ENCODE results near the gene SMIM11.
"Not testable (repeated sequence)": the region's sequence is repeated elsewhere in the genome, so short reads cannot be mapped to it uniquely, and the experiment has no call there.

The SMIM11 gene, protein sequence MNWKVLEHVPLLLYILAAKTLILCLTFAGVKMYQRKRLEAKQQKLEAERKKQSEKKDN

DNA sequence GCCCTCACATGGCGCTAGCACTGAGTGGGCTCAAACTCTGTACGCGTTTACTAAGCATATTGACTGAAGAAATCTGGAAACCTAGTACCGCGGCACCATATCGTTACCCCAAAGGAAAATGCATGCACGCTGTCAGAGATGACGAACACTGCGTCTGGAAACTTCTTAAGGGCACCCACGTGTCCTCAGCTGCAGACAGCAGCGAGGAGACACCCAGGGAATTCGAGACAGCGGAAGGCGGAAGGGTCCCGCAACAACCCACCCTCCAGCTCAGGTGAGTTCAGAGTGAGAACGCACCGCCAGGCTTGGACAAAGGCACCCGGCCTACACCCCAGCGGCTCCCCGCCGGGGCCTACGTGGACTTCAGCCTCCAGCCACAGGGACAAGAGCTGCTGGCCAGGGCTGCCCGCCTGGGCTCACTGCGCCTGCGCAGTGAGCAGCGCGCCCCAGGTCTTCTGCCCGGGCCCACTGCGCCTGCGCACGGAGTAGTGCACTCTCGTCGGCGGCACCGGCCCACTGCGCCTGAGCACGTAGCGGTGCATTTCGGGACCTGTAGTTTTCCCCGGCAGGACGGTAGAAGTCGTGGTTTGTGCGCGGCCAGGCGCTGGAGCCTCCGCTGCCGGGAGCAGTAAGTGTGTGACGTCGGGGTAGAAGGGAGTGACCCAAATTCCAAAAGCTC, at the start of gene SMIM11:
TSS of gene SMIM11 (plus strand) at position 568 of the 679 bp plus-strand sequence. CDS start 3,998 bp downstream, outside the sequence.
- DNase-seq = not testable (repeated sequence)

DNA sequence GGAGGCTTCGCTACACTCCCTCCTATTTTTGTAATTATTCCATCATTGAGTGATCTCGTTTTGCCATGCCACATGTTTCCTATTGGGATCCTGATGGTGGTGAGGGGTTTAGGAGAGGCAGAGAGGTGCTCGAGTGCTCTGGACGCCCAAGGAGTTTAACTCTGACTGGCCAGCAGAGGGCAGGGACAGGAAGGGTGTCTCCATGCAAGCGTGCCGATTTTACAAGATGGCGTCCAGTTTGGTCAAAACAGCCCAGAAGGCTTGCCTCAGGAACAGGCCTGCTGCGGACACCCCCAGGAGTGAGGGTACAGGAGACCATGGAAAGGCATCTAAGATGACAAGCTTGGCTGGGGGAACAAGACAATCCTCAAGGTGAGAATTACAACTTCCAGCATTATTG, 45.3 kb upstream of the SMIM11 start:
- no peak for DNase-seq

DNA sequence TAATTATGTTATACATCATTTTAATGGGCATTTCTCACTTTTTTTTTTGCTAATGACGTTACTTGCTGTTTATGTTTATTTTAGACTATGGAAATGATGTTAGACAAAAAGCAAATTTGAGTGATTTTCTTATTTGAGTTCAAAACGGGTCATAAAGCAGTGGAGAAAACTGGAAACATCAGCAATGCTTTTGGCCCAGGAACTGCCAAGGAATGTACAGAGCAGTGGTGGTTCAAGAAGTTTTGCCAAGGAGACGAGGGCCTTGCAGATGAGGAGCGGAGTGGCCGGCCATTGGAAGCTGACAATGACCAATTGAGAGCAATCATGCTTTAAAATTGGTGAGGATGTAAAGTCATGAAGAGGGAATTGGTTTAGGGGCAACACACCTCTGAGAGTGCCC, 43.6 kb upstream of the SMIM11 start:
- no peak for DNase-seq

DNA sequence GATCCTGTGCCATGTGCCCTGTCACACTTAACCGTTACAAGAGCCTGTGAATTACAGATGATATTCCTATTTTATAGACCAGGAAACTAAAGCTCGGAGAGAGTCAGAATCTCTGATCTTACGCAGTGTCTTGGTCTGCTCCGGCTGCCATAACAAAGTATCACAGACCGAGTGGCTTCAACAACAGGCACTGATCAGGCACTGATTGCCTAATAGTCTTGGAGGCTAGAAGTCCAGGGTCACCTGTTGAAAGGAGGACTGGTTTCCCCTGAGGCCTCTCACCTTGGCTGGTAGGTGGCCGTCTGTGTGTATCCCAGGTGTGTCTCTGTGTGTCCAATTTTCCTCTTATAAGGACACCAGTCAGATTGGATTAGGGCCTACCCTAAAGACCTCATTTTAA, 43.0 kb upstream of the SMIM11 start:
- no peak for DNase-seq

DNA sequence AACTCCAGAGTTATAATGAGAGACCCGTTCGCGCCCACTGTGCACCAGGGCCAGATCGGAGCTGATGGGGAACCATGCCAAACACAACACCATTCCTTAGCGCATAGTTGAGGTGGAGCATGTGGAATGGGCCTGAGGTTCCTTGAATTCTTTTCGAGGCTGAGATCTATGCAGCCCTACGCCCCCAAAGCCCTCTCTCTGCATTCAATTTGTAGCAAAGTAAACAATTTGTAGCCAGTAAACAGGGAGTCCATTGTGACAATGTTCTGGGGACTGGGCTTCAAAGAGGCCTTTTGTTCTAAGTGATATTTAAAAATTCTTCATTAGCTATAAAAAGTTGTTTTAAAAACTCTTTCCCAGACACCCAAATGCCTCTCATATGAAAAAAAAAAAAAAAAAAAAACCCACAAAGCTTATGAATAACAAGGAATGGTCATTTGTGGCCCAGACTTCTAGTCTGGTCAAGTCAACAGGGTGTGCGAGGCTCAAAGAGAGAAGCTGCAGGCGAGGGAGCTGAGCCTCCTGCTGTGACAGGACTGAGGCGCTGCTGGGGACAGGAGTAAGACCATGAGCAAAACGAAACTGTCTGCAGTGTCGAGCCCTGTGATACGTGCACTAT, 42.1 kb upstream of the SMIM11 start:
- no peak for DNase-seq

DNA sequence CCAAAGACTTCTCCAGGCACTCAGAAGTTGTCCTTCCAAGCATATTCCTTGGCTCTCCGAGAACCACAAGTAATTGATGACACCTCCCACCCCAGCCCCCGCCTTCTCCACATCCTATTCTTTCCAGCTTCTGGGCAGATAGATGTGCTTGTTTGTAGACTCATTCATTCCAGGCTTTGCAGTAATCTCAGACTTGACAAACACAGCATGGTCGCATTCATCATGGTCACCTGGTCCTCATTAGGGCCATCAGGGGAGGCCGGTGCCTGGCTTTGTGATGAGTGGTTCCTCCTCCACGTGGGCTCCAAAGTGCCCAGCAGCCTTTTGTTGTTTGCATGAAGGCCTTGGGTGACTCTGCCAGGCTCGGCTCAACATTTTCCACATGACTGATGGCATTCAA, 40.0 kb upstream of the SMIM11 start:
- DNase-seq = peak; percentile 96

DNA sequence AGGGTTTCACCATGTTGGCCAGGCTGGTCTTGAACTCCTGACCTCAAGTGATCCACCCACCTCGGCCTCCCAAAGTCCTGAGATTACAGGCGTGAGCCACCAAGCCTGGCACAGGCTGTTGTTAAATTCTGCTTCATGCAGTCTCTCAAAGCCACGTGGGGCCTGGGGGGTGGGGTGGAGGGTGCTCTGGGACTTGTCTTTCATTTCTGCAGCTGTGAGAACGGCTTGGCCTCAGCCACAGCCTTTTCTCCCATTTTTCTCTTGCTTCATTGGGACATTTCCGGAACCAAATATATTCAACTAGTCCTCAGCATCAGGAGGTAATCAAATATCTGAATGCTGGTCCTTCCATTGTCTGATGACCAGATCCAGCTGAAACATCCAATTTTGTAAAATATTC, 39.1 kb upstream of the SMIM11 start:
- no peak for DNase-seq

DNA sequence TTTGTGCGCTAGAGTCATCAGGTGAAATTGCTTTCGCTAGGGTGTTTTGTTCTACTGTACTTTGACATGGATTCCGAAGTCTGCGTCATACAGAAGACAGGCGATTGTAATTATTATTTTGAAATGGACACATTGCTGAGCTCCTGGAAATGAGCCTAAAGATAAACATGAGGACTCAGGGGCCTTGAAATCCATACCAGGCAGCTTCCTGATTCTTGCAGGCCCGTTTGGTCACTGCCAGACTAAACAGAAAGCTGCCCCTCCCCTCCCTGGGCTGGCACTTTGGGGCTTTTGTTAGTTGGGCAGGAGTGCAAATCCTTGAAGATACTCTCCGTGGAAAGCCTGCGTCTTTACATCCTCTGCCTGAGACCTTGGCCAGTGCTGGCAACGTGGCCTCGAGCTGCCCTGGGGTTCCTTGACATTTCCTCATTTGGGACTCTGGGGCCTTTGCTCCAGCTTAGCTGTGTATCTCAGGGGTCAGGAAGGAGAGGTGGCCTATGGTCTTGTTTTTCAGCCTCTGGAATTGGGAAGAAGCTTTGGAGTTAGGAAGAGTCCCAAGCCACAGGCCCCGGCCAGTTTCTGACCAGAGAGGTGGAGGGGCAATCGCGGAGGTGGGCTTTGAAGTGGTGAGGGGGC, 38.4 kb upstream of the SMIM11 start:
- peak; percentile 65 for DNase-seq

DNA sequence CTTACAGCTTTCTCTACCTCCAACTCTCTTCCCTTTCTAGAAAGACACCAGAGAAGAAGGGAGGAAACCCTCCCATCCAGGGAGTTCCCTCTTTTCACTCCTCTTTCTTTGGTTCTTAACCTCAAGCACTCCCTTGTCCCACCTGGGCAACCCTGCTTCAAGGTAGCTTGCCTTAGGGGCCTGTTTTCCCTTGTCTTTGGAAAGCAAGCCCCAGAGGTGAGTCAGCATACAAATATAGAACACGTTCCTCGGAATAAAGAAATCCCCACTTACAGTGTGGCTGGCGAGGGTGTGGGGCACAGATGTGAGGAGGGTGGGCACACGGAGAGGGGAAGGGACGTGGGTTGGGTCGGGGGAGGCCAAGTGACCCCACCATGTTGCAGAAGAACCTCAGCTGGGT, 37.6 kb upstream of the SMIM11 start:
- DNase-seq = no peak

DNA sequence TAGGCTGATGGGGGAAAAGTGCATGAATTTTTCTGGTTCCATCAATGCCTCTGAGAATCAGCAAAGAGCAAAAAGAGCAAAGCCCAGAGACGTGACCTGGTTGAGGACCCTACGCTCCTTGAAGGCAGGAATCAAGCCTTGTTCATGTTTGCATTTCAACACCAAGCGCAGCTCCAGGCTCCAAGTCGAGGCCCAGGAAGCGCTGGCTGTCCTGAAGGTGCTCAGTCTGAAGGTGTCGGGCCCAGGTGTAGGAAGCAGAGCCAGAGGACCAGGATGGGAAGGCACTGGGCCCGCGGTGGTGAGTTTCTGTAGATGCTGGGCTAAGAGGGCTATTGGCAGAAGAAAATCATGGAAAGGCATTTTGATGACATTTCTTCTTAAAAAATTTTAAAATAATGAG, 37.1 kb upstream of the SMIM11 start:
- DNase-seq = no peak

DNA sequence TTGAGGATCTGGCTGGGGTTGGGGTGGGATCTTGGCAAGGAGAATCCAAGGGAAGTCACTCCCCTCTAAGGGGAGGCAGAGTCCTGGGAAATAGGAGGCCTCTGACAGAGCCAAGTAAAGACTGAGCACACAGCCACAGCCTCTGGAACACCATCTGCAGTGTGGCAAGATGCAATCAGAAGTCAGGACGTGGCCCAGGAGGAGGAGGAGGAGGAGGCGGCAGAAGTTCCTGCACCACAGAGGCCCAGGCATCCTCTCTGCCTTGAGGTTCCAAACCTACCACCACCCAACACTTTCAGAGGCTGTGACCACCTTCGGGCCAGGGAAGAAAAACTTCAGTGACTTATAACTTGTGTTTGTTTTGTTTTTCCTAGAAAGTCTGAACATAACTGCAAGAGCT, 35.2 kb upstream of the SMIM11 start:
- DNase-seq = no peak

DNA sequence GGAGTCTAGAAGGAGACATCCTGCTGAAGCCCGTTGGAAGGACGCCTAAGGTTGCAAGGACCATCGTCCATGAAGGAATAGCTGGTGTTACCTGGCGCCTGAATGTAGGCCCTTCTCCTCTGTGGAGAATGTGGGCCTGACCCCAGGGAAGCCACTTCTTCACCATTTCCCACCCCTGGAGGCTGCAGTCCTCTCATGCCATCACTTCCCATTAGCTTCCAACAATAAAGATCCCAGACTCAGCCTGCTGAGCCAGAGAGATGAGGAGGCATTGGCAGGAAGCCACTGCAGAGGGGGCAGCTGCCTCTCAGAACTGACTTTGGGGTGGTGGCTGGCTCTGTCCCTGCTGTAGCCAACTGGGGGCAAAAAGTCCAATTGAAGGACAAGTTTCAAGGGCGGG, 32.8 kb upstream of the SMIM11 start:
- DNase-seq = no peak

DNA sequence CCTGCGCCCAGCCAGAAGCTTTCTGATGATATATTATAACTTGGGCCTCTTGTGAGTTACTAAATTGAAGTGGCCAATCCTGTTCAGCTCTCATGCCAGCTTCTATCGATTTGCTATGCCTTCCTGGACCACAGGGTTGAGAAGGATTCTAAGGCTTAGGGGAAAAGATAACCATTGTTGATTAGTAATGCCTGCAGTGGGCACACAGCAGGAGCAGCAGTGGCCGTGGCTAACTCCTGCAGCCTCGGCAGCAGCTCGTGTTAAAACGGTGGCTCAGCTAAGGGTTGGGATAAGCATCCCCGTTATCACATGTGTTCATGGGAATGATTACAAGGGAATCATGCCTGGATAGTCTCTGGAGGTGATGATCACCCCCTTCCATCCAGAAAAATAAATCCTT, 32.0 kb upstream of the SMIM11 start:
- DNase-seq = no peak

DNA sequence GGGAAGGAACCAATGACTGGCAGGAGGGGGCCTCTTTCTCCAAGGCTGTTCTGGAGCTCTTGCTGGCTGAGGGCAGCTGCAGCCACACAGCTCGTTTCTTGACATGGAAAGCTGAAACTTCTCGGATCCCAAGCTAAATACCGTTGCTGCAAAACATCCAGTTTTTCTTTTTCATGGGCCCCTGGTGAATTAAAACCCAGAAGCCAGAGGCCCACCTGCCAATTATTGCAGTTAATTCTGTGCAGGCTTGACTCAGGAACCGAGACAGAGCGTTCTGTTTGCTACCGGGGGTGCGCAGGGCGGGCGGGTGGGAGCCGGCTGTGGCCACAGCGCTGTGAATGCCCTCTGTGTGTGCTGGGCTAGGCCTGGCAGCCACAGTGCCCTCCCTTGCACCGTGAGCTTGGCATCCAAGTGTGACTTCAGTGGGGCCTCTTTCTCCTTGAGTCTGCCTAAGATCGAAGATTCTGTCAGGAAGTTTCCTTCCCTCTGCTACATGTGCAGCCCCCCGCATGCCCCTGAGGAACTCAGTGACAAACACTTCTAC, 31.4 kb upstream of the SMIM11 start:
- DNase-seq = no peak

DNA sequence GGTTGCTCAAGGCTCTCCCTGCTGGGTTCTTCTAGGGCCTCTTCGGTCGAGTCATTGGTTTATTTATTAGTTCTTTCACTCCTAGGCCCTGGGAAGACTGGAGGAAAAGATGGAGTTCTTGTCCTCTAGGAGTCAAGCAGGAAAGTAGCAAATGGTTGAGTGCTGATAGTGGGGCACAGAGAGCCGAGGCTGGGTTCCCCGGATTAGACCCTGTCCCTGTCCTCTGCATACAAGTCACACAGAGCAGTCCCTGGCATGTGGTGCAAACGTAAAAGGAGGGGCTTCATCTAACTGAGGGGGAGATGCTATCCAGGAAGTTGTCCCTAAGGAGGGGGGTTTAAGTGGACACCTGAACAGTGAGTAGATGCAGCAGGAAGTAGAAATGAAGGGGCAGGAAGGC, 30.7 kb upstream of the SMIM11 start:
- no peak for DNase-seq

DNA sequence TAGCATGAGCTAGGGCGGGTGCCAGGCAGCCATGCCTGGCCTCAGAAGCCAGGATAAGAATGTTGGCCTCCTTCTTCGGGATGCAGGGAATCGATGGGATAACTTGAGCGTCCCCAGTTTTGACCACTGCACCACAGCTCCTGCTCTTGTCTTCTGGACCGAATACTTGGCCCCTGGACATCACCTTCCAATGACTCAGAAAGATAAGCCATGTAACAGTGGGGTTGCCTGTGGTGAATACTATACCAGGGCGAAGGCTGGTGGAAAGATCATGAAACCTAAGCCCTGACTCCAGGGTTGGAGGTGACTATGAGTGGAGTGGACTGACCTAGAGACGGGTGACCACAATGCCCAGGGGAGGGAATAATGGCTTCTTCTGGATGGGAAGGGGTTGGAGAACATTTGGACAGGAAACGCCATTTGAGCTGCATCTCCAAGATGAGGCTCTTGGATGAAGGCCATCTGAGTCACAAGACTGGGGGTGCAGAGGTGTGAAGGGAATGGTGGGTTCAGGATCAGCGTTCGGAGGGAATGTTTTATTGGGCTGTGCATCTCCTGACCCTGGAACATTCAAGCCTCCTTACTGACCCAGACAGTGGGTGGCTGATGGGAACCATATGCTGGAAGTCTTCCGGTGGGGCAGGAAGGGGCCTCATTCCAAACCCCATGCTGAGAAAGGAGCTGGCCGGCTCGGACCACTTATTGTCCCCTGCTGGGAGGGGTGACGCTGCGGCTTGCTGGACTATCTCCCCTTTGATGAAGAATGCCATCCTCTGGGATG, 30.0 kb upstream of the SMIM11 start:
- no peak for DNase-seq

DNA sequence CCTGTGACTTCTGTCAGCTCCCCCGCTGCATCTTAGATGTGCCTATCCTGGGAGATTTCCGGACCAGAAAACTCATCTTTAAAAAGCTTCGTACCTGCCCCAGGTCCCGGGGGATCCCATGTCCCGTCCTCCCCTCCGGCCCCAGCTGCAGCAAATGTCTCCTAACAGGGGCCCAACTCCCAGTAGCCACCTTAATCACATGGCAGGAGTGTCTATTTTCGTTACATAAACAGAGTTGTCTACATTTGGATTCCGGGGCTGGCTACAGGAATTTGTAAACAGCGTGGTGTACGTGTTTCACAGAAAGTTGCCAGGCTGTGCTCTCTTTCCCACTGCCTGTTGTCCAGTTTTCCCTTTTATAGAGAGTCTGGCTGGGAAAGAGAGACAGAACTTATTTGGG, 29.4 kb upstream of the SMIM11 start:
- no peak for DNase-seq

DNA sequence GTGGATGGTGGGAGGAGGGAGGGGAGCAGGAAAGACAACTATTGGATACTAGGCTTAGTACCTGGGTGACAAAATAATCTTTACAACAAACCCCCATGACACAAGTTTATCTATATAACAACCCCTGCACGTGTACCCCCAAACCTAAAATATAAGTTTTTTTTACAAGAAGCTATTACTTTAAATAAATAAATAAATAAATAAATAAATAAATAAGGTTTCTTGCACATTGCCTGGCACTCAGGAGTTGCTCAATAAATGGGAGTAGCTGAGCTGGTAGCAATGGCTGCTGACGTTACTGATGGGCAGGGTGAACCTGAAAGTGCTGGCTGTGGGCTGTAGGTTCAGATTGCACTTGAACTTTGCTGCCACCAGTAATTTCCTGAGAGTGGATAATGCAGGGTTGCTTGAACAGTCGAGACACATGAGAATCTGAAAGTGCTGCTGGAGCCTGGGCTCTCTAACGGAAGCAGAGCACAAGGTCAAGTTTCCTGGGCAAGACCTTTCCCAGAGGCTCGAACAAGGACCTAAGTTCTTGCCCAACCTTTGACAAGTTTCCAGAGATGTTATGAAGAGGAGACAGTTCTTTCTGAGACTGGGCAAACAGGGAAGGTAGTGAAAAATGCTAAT, 26.3 kb upstream of the SMIM11 start:
- no peak for DNase-seq

DNA sequence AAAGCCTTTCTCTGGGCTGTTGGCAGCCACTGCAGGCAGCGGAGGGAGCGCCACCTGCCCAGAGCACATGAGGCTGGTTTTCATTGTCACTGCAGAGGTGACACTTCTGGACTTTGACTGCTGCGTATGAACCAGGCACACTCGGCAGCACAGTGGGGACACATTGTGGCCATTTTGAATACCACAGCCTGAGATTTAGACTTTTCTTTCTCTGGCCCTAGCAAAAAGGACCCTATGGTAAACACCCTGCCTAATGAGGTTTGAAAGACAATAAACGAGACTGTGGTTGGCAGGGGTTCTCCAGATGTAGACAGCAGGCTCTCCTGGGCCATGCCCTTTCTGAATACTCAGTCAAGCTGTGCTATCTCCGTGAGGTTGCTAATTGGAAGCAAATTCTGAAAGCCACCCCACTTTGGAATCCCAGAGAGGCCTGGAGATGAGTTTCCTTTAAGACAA, 23.5 kb upstream of the SMIM11 start:
- peak; percentile 84 for DNase-seq

DNA sequence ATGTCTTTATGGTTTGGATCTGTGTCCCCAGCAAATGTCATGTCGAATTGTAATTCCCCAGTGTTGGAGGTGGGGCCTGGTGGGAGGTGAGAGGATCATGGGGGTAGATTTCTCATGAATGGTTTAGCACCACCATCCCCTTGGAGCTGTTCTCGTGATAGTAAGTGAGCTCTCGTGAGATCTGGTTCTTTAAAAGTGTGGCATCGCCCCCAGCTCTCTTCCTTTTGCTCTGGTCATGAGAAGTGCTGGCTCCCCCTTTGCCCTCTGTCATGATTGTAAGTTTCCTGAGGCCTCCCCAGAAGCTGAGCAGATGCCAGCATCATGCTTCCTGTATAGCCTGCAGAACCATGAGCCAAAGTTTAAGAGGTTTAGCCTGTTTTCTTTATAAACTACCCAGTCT, 22.8 kb upstream of the SMIM11 start:
- DNase-seq = no peak

DNA sequence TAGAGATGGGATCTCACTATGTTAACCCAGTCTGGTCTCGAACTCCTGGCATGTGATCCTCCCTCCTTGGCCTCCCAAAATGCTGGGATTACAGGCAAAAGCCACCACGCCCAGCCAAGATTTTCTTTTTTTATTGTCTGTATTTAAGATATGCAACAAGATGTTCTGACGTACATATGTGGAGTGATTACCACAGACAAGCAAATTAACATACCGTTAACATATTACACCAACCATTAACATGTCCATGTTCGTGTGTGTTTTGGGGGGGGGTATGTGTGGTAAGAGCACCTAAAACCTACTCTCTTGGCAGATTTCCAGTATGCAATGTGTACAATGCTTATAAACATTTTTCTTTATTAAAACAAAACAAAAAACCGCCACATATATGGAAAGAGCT, 22.1 kb upstream of the SMIM11 start:
- no peak for DNase-seq

DNA sequence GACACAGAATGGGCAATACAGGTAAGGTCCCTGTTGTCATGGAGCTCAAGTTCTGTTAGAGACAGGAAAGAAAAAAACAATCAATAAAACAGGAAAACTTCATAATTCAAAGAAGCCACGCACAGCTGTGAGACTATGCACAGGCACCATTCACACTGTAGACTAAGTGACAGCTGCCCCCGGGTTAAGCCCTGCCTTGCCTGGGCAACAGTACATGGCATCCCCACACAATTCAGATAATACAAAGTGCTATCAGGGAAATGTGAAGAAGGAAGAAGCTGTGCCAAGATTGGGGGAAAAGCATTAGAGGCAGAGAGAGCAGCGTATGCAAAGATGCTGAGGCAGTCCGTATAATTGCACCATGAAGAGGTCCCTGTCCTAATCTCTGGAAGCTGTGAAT, 20.5 kb upstream of the SMIM11 start:
- DNase-seq = no peak

DNA sequence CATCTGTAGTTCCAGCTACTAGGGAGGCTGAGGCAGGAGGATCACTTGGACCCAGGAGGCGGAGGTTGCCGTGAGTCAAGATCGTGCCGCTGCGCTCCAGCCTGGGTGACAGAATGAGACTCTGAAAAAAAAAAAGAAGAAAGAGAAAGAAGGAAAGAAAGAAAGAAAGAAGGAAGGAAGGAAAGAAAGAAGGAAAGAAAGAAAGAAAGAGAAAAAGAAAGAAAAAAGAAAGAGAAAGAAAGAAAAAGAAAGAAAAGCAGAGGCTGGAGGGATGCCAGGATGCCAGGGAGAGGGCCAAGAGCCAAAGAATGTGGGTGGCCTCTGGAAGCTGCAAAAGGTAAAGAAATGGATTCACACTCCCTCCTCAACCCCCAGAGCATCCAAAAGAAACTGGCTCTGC, 19.7 kb upstream of the SMIM11 start:
- no peak for DNase-seq
